ENCODE measurements around the gene WDR88.

DNA sequence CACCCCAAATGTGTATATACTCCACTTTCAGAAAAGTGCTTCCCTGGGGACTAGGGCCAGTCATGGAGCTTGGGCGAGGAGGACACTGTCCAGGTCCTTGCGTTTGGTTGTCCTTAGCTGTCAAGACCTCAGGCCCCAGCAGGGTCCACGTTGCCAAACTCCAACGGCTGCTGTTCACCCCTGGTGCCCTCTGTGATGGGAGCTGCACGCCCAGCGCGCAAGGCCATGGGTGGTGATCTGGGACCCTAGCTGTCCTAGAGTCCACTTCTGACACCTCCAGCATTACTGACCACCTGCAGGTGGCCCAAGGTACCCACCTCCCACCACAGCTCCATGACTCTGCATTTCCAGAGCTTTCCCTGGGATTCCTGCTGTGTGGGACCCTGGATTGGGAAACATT, 66.3 kb downstream of the WDR88 start:
- no peak for TF ChIP-seq POLR2A (IDR thresholded peaks at IDR 0.05; ENCODE audit: low read depth, low read length)
- TF ChIP-seq POLR2AphosphoS5 (IDR thresholded peaks at IDR 0.05; ENCODE audit: low read depth, low read length) = no peak
- no peak for TF ChIP-seq POU2F2 (IDR thresholded peaks at IDR 0.05; ENCODE audit: low read depth, low read length)
- TF ChIP-seq TAF1 (IDR thresholded peaks at IDR 0.05; ENCODE audit: low read depth, low read length) = no peak
- TF ChIP-seq SPI1 (IDR thresholded peaks at IDR 0.05; ENCODE audit: low read depth, low read length) = no peak
- no peak for TF ChIP-seq PAX5 (IDR thresholded peaks at IDR 0.05; ENCODE audit: insufficient read depth, low read length, severe bottlenecking)

Data from GM12891 (cell line).